Inflammatory macrophage treated with lipopolysaccharide for 1 hour (primary cell): Measurements from ENCODE around the gene MALAT1.
"Not testable (repeated sequence)": the region's sequence is repeated elsewhere in the genome, so short reads cannot be mapped to it uniquely, and the experiment has no call there.

Experiments used
- DNase-seq, 2 donors: peaks; one replicate each; pipeline ENCODE4 v3.0.0-alpha.2; 2020 to 2022

The MALAT1 gene

GRCh38 chr11:65499713-65500386 lies 1.0 kb downstream of the MALAT1 start:
- peak; percentile 24 to 49 for DNase-seq

- DNase-seq = peak; percentile 51 to 57
Observed at GRCh38 chr11:65500387-65501185, 1.7 kb downstream of the MALAT1 start.

GRCh38 chr11:65501186-65501471 lies 2.3 kb downstream of the MALAT1 start:
- peak; percentile 37 to 42 for DNase-seq

GRCh38 chr11:65501472-65502273 lies 2.8 kb downstream of the MALAT1 start:
- DNase-seq = peak; percentile 33 to 45

- peak in 1 of 2 donors; percentile 11 for DNase-seq
Observed at GRCh38 chr11:65502274-65502554, 3.4 kb downstream of the MALAT1 start.

GRCh38 chr11:65502555-65503367 lies 3.9 kb downstream of the MALAT1 start:
- peak; percentile 33 to 43 for DNase-seq

GRCh38 chr11:65503368-65503948 lies 4.6 kb downstream of the MALAT1 start:
- DNase-seq = peak; percentile 9 to 19

GRCh38 chr11:65503949-65504673 lies 5.3 kb downstream of the MALAT1 start:
- peak; percentile 25 to 41 for DNase-seq

GRCh38 chr11:65504674-65505465 lies 6.0 kb downstream of the MALAT1 start:
- peak; percentile 12 to 16 for DNase-seq

GRCh38 chr11:65505466-65506289 lies 6.8 kb downstream of the MALAT1 start:
- DNase-seq = peak; percentile 11 to 19

- DNase-seq = peak; percentile 69 to 74
Observed at GRCh38 chr11:65506290-65506771, 7.5 kb downstream of the MALAT1 start.

- peak in 1 of 2 donors; percentile 31 for DNase-seq
Observed at GRCh38 chr11:65506772-65507505, 8.1 kb downstream of the MALAT1 start.

- DNase-seq = not testable (repeated sequence)
Observed at GRCh38 chr11:65512311-65512710, 13.5 kb downstream of the MALAT1 start.

GRCh38 chr11:65516135-65516968 lies 17.5 kb downstream of the MALAT1 start:
- DNase-seq = no peak

- DNase-seq = not testable (repeated sequence)
Observed at GRCh38 chr11:65518941-65519549, 20.2 kb downstream of the MALAT1 start.

GRCh38 chr11:65521777-65522521 lies 23.1 kb downstream of the MALAT1 start:
- not testable (repeated sequence) for DNase-seq
